HS-27A (cell line): ENCODE results near the gene SH2D3A.

Source experiments
- DNase-seq: peaks from one replicate; pipeline ENCODE4 v3.0.0-alpha.2; 2012; ENCODE audit warnings: low read depth, missing footprints

The SH2D3A gene

GRCh38 chr19:6705931-6706632 is 61.2 kb downstream of the SH2D3A start:
- DNase-seq: no peak
